A549 (cell line): Measurements from ENCODE around the gene MED13L. TPM values are rescaled to one million over a fixed set of nuclear protein-coding genes. Genes with fewer than 3 reads are reported as not detected.

Source experiments
- ATAC-seq, 2 experiments: fragments of 200-7000 bp in 1 of 2; fragments of >200 bp in 1 of 2; cut with Nextera tagmentation in 1 of 2; cut with Tn5 transposase in 1 of 2; 3 replicates each; pipeline versions ENCODE4 v1.8.0 to v1.9.1; 2018 to 2020; ENCODE audit warnings: mild to moderate bottlenecking in 1 of 2, moderate library complexity in 1 of 2
- CTCF ChIA-PET: fragments of 300-600 bp; sonication (Branson Sonifier 250); formaldehyde crosslinking; extraction: SDS; loops from one replicate; lab custom pipeline; 2021; ENCODE audit warnings: antibody characterized with exemption, inconsistent platforms; lab: Yijun Ruan, JAX
- POLR2A ChIA-PET: fragments of 350-600 bp; formaldehyde crosslinking; extraction: SDS; loops from one replicate; lab custom pipeline; 2021; ENCODE audit warnings: antibody characterized with exemption, inconsistent platforms; lab: Yijun Ruan, JAX
- DNase-seq, 2 experiments: peaks; one replicate each; pipeline versions ENCODE4 v3.0.0 to v3.0.0-alpha.2; 2011 to 2016; ENCODE audit warnings: low read depth in 1 of 2, low spot score in 1 of 2
- FAIRE-seq: peaks from 2 replicates; lab custom pipeline; 2011; peaks lifted over from hg19 to GRCh38; lab: Jason Lieb, UNC
- H3K27ac ChIP-seq, 2 experiments: fragments of >200 bp; sonication (Bioruptor Twin); formaldehyde crosslinking; 3 replicates each; pipeline ENCODE4 v1.5.1; 2016 to 2017
- H3K4me1 ChIP-seq: fragments of >200 bp; sonication (Bioruptor Twin); formaldehyde crosslinking; 3 replicates; pipeline ENCODE4 v1.6.1; 2016
- H3K4me2 ChIP-seq: fragments of >200 bp; sonication (Bioruptor Twin); formaldehyde crosslinking; 3 replicates; pipeline ENCODE4 v1.6.1; 2016
- H3K4me3 ChIP-seq: fragments of >200 bp; sonication (Bioruptor Twin); formaldehyde crosslinking; 3 replicates; pipeline ENCODE4 v1.5.1; 2016
- H3K9me3 ChIP-seq: fragments of >200 bp; sonication (Bioruptor Twin); formaldehyde crosslinking; 3 replicates; pipeline ENCODE4 v1.6.1; 2016
- CHD2 ChIP-seq: fragments of 150-350 bp; IDR thresholded peaks from 2 replicates; pipeline ENCODE4 v1.6.1; 2014; ENCODE audit warnings: low read length; ENCODE audit not compliant: partially characterized antibody
- FOSB ChIP-seq: fragments of 250-450 bp; sonication (Bioruptor Pico); IDR thresholded peaks from 2 replicates; pipeline ENCODE4 v1.5.0; 2020; ENCODE audit warnings: mild to moderate bottlenecking, moderate library complexity
- FOSL2 ChIP-seq, 2 experiments: fragments of 450-650 bp in 1 of 2; fragments of >200 bp in 1 of 2; sonication (Bioruptor Twin) in 1 of 2; formaldehyde crosslinking; IDR thresholded peaks; 2 replicates each; pipeline versions ENCODE4 v1.5.0 to v1.6.1; 2016 to 2020; ENCODE audit warnings: mild to moderate bottlenecking in 1 of 2, moderate library complexity in 1 of 2
- FOXS1 ChIP-seq: fragments of 250-450 bp; sonication (Bioruptor Pico); IDR thresholded peaks from 2 replicates; pipeline ENCODE4 v1.5.0; 2020; ENCODE audit warnings: mild to moderate bottlenecking, moderate library complexity
- HES2 ChIP-seq: fragments of >200 bp; sonication (Bioruptor Twin); formaldehyde crosslinking; IDR thresholded peaks from 2 replicates; pipeline ENCODE4 v1.6.1; 2016
- HMGXB4 ChIP-seq: fragments of 250-450 bp; sonication (Bioruptor Pico); IDR thresholded peaks from 2 replicates; pipeline ENCODE4 v1.5.0; 2021; ENCODE audit warnings: mild to moderate bottlenecking, moderate library complexity, borderline replicate concordance
- HOXB13 ChIP-seq: fragments of 250-450 bp; sonication (Bioruptor Pico); IDR thresholded peaks from 2 replicates; pipeline ENCODE4 v1.5.0; 2020; ENCODE audit warnings: low read depth, mild to moderate bottlenecking, moderate library complexity
- MAFK ChIP-seq: fragments of 450-650 bp; IDR thresholded peaks from 2 replicates; pipeline ENCODE4 v1.6.1; 2014; ENCODE audit not compliant: partially characterized antibody
- MYC ChIP-seq: IDR thresholded peaks from 2 replicates; pipeline ENCODE4 v1.6.1; 2012; ENCODE audit warnings: mild to moderate bottlenecking, inconsistent platforms, low read length, improper control_type of control experiment, borderline replicate concordance
- NPAS2 ChIP-seq: fragments of 250-450 bp; sonication (Bioruptor Pico); IDR thresholded peaks from 2 replicates; pipeline ENCODE4 v1.8.0; 2022; ENCODE audit warnings: mild to moderate bottlenecking, moderate library complexity, borderline replicate concordance
- PHF8 ChIP-seq: fragments of 200-600 bp; sonication (generic); IDR thresholded peaks from 2 replicates; pipeline ENCODE4 v1.6.1; 2016; ENCODE audit warnings: low read depth, mild to moderate bottlenecking, antibody characterized with exemption, moderate library complexity, borderline replicate concordance
- POLR2AphosphoS2 ChIP-seq: conservative IDR thresholded peaks from 2 replicates; pipeline ENCODE4 v1.6.1; 2012; ENCODE audit warnings: low read length, improper control_type of control experiment, inconsistent platforms
- RARB ChIP-seq: fragments of 250-450 bp; sonication (Bioruptor Pico); IDR thresholded peaks from 2 replicates; pipeline ENCODE4 v1.8.0; 2021; ENCODE audit warnings: mild to moderate bottlenecking, moderate library complexity
- RCOR1 ChIP-seq: fragments of 150-350 bp; IDR thresholded peaks from 2 replicates; pipeline ENCODE4 v1.6.1; 2014; ENCODE audit warnings: antibody characterized with exemption, low read length, low read depth
- TFCP2L1 ChIP-seq: fragments of 250-450 bp; sonication (Bioruptor Pico); IDR thresholded peaks from 2 replicates; pipeline ENCODE4 v1.5.0; 2021; ENCODE audit warnings: mild to moderate bottlenecking
- TP53 ChIP-seq: fragments of 250-450 bp; sonication (Bioruptor Pico); IDR thresholded peaks from 2 replicates; pipeline ENCODE4 v1.5.0; 2021; ENCODE audit warnings: mild to moderate bottlenecking, moderate library complexity
- ZC3H11A ChIP-seq: fragments of 450-650 bp; IDR thresholded peaks from 2 replicates; pipeline ENCODE4 v1.6.1; 2014; ENCODE audit warnings: antibody characterized with exemption, mild to moderate bottlenecking
- WGBS: methylation state at CpG from one replicate; pipeline ENCODE4 v1.1.6; 2017; ENCODE audit errors: missing lambda C conversion rate; 5-methylcytosine and 5-hydroxymethylcytosine counted together
- polyA plus RNA-seq, 4 experiments: library from polyadenylated mRNA; depleted of rRNA in 3 of 4; stranded (reverse); fragments of >200 nt; fragmentation: RNase III in 1 of 4; extraction: RNeasy Plus Mini Kit Qiagen cat#74134 plus additional on column Dnase treatment in 1 of 4; gene quantifications; 2 replicates in 3 of 4; 3 replicates in 1 of 4; pipeline ENCODE4 v1.2.3, GENCODE V29; 2011 to 2017

The MED13L gene
- polyA plus RNA-seq, 2 of the 4 experiments (the other 2 are of a cell fraction): 23.2 to 134 TPM

- no peak overlapping the region for H3K4me2 ChIP-seq
- H3K27ac ChIP-seq: peak overlapping the region in 1 of 2 experiments; percentile 30; a peak in 1 of 6 replicates
- peaks cover 21% of the 10 kb centered on the region for H3K4me1 ChIP-seq
- ATAC-seq (no peak), DNase-seq (no peak), FAIRE-seq (no peak)
- TF ChIP-seq HES2 (no peak), PHF8 (no peak), ZC3H11A (no peak), HOXB13 (CRISPR knock-in tag) (no peak), RCOR1 (no peak), RARB (CRISPR knock-in tag) (no peak), MAFK (no peak), TP53 (no peak), MYC (no peak), FOSL2 (IDR thresholded peaks at IDR 0.05) (no peak), FOSL2 (CRISPR knock-in tag; IDR thresholded peaks at IDR 0.05) (no peak), TFCP2L1 (no peak), NPAS2 (CRISPR knock-in tag) (no peak)
- no peak overlapping the region for H3K4me3 ChIP-seq
- no peaks in the 10 kb centered on the region for H3K9me3 ChIP-seq
- ChIA-PET POLR2A (no interaction called here), CTCF (interaction anchor here (0.9 kb wide), 1 partner anchor 243 kb away, joined by 4 read pairs; no protein-coding TSS in a partner anchor)
- 78% methylated on average over 15 of the region's 15 CpGs for WGBS
Observed at GRCh38 chr12:116282371-116283286, 5.1 kb upstream of the MED13L start.

- WGBS: 62% methylated on average over 5 of the region's 5 CpGs
- Histone ChIP-seq H3K4me2 (no peak overlapping the region; the same call in 2 of the 3 replicates), H3K9me3 (no peaks in the 10 kb centered on the region), H3K27ac (no peak overlapping the region), H3K4me3 (no peak overlapping the region), H3K4me1 (peaks cover 17% of the 10 kb centered on the region; the same call in 2 of the 3 replicates)
- DNase-seq (no peak), ATAC-seq (no peak), FAIRE-seq (no peak)
- ChIA-PET POLR2A (interaction anchor here (0.6 kb wide), 1 partner anchor 9 kb away, joined by 6 read pairs; no protein-coding TSS in a partner anchor), CTCF (interaction anchor here (0.9 to 2.0 kb wide), 3 partner anchors 139 to 320 kb away, joined by 3 to 7 read pairs (median 3); no protein-coding TSS in a partner anchor)
- TF ChIP-seq PHF8: no peak
- no peak for TF ChIP-seq MAFK
Observed at GRCh38 chr12:116280595-116281290, 3.2 kb upstream of the MED13L start.

- Histone ChIP-seq H3K27ac (peak overlapping the region; percentile 96 to 99; a peak in 5 of 6 replicates), H3K4me2 (0 out of 3 replicates have a peak overlapping the region, but pooled peaks have one; percentile 74), H3K9me3 (no peaks in the 10 kb centered on the region), H3K4me1 (peaks cover 31% of the 10 kb centered on the region), H3K4me3 (no peak overlapping the region)
- ATAC-seq (no peak), DNase-seq (no peak), FAIRE-seq (no peak)
- ChIA-PET POLR2A (interaction anchor here (0.7 to 1.5 kb wide), 6 partner anchors 12 to 156 kb away, joined by 3 to 7 read pairs (median 4); no protein-coding TSS in a partner anchor), CTCF (interaction anchor here (0.6 to 2.1 kb wide), 20 partner anchors 12 to 519 kb away, joined by 3 to 10 read pairs (median 4); no protein-coding TSS in a partner anchor)
- no peak for TF ChIP-seq FOXS1 (CRISPR knock-in tag)
- no peak for TF ChIP-seq POLR2AphosphoS2
- no peak for TF ChIP-seq FOSB
- TF ChIP-seq CHD2: no peak
- TF ChIP-seq NPAS2 (CRISPR knock-in tag): no peak
- TF ChIP-seq HMGXB4: no peak
- 89% methylated on average over 10 of the region's 10 CpGs for WGBS
Observed at GRCh38 chr12:116278667-116279066, 1.2 kb upstream of the MED13L start.
